ENCODE data around the gene MOB4.

DNA sequence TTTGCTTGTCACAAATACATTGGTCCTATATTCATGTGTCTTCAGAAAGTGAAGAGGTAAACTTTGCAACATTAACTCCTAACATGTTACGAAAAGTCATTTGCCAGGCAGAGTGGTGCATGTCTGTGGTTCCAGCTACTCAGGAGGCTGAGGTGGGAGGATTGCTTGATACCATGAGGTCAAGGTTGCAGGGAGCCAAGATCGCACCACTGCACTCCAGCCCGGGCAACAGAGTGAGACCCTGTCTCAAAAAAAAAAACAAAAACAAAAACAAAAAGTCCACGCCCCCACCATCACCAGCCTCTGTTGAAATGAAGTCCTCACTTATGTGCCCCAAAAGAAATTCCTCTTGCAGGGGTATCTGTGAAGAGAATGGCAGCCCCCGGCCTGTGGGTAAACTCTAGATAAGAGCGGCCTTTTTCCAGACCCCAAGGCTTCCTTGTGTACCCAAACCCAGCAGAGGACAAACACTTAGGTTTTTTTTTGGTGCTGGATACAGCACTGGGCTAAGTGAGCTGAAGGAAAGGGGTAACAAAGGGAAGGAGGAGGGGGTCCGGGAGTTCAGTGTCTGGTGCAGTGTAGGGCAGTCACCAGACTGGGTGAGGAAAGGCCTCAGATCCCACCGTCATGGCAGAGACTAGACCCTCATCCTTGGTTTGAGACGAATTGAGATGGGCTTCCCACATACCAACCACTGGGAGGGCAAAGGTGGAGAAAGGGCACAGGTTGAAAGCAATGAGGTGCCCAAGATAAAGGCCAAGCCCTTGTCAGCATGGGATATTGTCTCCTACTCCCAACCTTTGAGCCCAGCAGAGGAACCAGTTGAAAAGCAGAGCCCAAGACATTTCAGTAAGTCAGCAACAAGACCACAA is 35.5 kb upstream of the MOB4 start:
- TF ChIP-seq, protein P1, sequence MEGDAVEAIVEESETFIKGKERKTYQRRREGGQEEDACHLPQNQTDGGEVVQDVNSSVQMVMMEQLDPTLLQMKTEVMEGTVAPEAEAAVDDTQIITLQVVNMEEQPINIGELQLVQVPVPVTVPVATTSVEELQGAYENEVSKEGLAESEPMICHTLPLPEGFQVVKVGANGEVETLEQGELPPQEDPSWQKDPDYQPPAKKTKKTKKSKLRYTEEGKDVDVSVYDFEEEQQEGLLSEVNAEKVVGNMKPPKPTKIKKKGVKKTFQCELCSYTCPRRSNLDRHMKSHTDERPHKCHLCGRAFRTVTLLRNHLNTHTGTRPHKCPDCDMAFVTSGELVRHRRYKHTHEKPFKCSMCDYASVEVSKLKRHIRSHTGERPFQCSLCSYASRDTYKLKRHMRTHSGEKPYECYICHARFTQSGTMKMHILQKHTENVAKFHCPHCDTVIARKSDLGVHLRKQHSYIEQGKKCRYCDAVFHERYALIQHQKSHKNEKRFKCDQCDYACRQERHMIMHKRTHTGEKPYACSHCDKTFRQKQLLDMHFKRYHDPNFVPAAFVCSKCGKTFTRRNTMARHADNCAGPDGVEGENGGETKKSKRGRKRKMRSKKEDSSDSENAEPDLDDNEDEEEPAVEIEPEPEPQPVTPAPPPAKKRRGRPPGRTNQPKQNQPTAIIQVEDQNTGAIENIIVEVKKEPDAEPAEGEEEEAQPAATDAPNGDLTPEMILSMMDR (IDR thresholded peaks at IDR 0.05): no peak
- no peak for TF ChIP-seq POLR2A (IDR thresholded peaks at IDR 0.05)

Data from tibial nerve (tissue), 3 donors.